ENCODE data around the gene MAP4K1.

The MAP4K1 gene
- total RNA-seq: 85.4 to 101 reads per million in 2 donors

DNA sequence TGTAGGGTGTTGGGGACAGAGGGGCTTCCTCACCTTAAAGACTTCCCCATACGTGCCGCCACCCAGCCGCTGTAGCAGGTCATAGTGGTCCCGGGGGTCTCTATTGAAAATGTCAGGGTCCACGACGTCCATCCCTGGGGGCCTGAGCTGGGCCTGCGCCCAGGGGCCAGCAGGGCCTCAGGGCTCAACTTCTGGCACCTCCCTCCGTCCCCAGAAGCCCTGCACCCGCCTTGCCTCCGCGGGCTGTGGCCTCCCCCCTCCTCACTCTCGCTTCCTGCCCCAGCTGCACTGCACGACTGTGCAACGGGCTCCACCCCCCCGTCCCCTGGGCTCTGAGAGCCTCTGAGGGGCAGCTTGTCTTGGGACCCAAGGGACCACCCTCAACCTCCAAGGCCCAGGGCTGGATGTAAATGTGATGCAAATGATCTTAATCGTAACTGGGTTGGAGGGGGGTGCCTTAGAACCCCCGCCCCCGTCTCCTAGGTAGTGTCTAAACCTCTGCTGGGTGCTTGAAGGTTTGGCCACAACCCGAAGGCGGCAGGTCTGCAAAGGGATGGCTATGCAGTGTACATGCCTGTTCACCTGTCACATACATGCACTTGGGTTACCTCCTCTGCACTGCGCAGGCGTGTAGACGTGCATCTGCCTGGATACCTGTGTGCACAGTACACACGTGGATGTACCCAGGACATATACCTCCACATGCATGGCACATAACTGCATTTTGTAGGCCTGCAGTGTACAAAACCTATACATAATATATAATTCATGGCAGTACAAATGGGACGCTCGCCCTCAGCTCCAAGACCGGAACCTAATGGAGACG lies at the start of gene MAP4K1:
Gene MAP4K1 (minus strand): TSS at position 190 of the 826 bp plus-strand sequence. CDS start 58 bp downstream, at position 132.
- peak; percentile 40 to 90 (median 44) for DNase-seq

DNA sequence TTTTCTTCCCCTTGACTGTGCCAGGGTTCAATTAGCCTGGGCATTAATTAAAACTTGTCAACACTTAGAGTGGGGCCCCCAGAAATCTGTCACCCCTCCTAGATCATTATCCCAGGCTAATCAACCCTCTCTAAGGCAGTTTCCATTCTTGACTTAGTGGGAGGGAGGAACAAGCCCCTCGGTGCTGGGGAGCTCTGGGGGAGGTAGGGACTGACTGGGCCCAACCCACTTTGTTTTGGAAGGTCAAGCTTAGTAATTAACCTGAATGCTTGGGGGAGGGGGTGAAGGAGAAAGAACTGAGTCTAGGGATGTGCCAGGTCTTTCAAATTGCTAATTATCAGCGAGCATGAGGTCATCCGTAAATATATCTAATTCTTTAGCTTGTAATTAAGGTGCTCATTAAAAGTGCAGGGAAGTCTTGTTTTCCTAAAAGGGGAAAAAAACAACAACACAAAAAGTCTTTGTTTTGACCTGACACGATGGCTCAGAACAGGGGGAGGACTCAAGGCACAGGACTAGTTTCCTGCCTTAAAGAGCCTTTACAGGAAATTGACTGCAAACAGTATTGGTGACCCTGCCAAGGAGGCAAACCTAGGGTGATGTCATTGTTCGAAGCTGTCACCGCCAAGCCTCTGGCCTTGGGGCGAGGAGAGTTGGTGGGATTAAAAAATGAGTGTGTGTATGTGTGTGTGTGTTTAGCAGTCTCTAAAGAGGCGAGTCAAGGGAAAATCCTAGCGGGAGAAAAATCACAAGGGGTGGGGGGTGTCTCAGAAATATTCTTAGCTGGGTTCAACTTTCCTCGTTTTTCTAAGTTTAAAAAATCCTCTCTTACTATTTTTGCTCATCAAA lies 49.1 kb upstream of the MAP4K1 start:
- peak in 2 of 5 experiments; percentile 45 to 75 for DNase-seq

DNA sequence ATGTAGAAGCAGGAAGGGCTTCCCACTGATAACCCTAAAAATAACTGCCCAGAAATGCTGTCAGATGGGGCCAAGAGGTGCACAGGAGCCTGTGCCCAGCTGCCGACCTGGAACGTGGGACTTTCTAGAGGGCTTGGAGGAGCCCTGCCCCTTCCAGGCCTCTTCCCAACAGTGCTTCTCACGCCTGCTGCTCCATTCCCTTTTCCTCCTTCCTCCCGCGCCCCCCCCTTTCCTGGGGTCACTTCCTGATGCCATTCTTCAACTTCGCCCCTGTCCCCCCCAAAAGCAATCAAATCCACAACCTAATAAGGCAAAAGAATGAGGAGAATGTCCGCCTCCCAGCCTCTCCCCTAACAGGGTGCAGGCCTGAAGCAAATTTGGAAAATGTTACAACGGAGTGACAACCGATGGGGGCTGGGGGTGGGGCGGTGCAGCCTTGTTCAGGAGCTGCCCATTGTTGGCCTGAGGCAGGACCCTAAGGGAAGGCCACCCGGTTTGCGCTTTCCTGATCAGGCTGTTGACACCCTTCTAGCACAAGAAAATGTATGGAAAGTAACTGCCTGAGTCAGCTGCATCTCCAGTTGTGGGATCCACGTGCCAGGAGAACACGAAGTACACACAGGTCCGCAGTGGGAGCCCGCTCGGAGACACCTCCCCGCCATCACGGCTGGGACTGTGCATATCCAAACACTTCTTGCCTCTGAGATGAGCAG lies 48.4 kb upstream of the MAP4K1 start:
- no peak for DNase-seq

DNA sequence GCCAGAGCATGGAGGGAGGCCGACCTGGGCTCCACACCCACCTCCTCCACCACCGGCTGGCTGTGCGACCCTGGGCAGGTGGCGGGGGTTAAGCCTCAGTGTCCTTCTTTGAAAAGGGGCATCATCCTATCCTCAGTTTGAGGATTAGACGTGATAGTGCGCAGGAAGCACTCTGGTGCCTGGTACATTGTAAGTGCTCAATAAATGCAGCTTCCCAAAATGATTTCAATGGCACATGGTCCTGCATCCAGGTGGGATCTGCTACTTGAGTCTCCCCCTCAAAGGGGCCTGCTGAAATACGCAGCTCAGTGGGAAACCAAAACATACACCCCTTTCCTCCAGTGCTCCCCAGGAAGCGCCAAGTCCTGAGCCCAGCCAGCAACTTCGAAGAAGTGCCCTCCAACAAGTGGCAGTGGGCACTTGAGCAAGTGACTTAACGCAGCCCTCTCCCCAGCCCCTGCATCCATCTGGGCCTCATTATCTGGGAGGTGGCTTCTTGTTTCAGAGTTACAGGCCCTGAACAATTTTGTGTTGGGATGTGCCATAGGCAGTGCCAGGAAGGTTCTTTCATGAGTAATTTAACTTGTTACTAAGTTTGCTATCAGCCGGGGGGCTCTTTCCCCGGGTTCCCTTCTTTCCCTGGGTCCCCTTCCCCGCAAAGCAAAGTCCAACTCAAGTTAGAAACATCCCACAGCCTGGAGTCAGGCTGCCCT lies 47.6 kb upstream of the MAP4K1 start:
- DNase-seq: no peak

GRCh38 chr19:38664503-38665211 lies 46.9 kb upstream of the MAP4K1 start:
- DNase-seq: no peak

- DNase-seq: peak in 1 of 5 experiments; percentile 50
Measured at GRCh38 chr19:38663957-38664502, 46.3 kb upstream of the MAP4K1 start.

GRCh38 chr19:38663156-38663651 lies 45.5 kb upstream of the MAP4K1 start:
- DNase-seq: no peak

- DNase-seq: no peak
Measured at GRCh38 chr19:38662537-38663155, 44.9 kb upstream of the MAP4K1 start.

DNA sequence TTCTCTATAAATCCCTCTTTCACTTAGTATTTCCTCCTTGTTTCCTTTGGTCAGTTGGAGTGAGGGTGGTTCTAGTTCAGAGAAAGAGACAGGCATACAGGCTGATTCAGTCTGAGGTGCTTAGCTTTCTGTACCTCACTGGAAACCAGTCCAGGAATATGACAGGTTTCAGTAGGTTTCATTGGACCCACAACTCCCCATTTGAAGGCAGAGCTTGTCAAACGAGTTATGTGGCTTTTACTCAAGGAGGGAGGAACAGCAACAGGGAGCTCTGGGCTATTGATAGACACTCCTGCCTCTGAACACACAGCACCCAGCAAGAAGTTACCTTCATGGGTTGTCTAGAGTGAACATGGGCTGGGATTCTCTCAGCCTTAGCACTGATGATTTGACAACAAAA lies 44.2 kb upstream of the MAP4K1 start:
- no peak for DNase-seq

- no peak for DNase-seq
Measured at GRCh38 chr19:38661136-38661535, 43.4 kb upstream of the MAP4K1 start.

GRCh38 chr19:38660724-38661123 lies 43.0 kb upstream of the MAP4K1 start:
- no peak for DNase-seq

- DNase-seq: no peak
Measured at GRCh38 chr19:38658462-38659306, 40.9 kb upstream of the MAP4K1 start.

- DNase-seq: no peak
Measured at GRCh38 chr19:38657633-38658222, 40.0 kb upstream of the MAP4K1 start.

- peak in 2 of 5 experiments; percentile 36 to 85 for DNase-seq
Measured at GRCh38 chr19:38656171-38656981, 38.6 kb upstream of the MAP4K1 start.

GRCh38 chr19:38655148-38655824 lies 37.5 kb upstream of the MAP4K1 start:
- peak in 1 of 5 experiments; percentile 85 for DNase-seq

DNA sequence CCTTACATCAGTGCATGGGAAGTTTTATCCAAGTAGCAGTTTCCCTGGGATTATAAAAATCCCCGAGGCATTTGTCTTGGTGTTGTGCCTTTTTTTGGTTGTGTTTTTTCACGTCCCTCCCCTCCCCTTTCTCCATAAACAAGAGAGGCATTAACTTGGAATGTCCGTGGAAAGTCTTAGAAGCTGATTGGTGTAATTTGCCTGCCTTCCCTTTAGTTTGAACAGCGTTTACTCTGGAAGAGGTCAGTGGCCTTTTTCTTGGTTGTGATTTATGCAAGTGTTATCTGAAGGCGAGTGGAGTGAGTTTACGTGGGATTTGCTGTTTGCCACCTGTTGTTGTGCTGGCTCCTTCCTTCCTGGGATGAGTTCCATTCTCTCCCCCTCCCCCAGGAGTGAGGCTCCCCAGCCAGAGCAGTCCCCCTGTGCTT lies 36.9 kb upstream of the MAP4K1 start:
- no peak for DNase-seq

DNA sequence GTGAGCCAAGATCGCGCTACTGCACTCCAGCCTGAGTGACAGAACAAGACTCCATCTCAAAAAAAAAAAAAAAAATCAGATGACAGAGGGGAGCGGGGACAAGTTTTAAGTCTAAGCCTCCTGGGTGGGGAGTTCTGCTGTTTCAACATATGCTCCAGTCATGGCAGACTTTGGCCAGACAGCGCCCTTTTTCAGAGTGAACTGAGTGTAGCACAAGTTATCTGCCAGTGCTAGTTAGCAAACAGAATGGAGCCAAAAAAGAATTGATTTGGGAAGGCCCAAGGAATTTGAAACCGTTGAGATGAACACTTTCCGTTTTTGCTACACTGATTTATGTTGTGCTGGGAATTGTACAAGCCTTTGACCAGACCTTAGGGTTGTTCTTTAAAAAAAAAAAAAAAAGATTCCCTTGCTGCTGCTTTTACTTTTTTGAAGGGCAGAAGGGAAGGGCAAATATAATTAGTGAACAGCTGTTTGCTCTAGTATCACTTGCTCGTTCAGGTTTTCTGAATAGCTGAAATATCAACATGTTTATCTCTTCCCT lies 35.3 kb upstream of the MAP4K1 start:
- DNase-seq: no peak

Data from T-helper 2 cell (primary cell).